GM23248 (cell line): Measurements from ENCODE around the gene DCLK2. TPM values are rescaled to one million over a fixed set of nuclear protein-coding genes. Genes with fewer than 3 reads are reported as not detected.

Source experiments
- DNase-seq: peaks from one replicate; pipeline ENCODE4 v3.0.0-alpha.2; 2015
- H2AFZ ChIP-seq: fragments of 200-600 bp; sonication (generic); 2 replicates; pipeline ENCODE4 v1.6.1; 2016; ENCODE audit warnings: antibody characterized with exemption
- H3F3A ChIP-seq: fragments of 200-600 bp; sonication (generic); 2 replicates; pipeline ENCODE4 v1.6.1; 2016; ENCODE audit warnings: mild to moderate bottlenecking, antibody characterized with exemption, mixed run types; ENCODE audit not compliant: insufficient read depth
- H3K27ac ChIP-seq: fragments of 200-600 bp; sonication (generic); 2 replicates; pipeline ENCODE4 v1.5.1; 2016; ENCODE audit warnings: mild to moderate bottlenecking
- H3K27me3 ChIP-seq: fragments of 200-600 bp; sonication (generic); replicated peaks from 2 replicates; pipeline ENCODE4 v1.6.1; 2016; ENCODE audit warnings: mild to moderate bottlenecking; ENCODE audit not compliant: insufficient read depth
- H3K36me3 ChIP-seq: fragments of 200-600 bp; sonication (generic); 2 replicates; pipeline ENCODE4 v1.6.1; 2016; ENCODE audit warnings: low read depth, mild to moderate bottlenecking
- H3K4me1 ChIP-seq: fragments of 200-600 bp; sonication (generic); 2 replicates; pipeline ENCODE4 v1.6.1; 2016; ENCODE audit warnings: mild to moderate bottlenecking; ENCODE audit not compliant: insufficient read depth
- H3K4me2 ChIP-seq: fragments of 200-600 bp; sonication (generic); one replicate; pipeline ENCODE4 v1.6.1; 2016; ENCODE audit warnings: mild to moderate bottlenecking; ENCODE audit not compliant: unreplicated experiment
- H3K4me3 ChIP-seq: fragments of 200-600 bp; sonication (generic); 2 replicates; pipeline ENCODE4 v1.5.1; 2016; ENCODE audit warnings: mild to moderate bottlenecking
- H3K79me2 ChIP-seq: fragments of 200-600 bp; sonication (generic); 2 replicates; pipeline ENCODE4 v1.6.1; 2016; ENCODE audit warnings: mild to moderate bottlenecking; ENCODE audit not compliant: insufficient read depth
- H3K9ac ChIP-seq: fragments of 200-600 bp; sonication (generic); 2 replicates; pipeline ENCODE4 v1.6.1; 2016; ENCODE audit warnings: mild to moderate bottlenecking
- H3K9me2 ChIP-seq: fragments of 200-600 bp; sonication (generic); 2 replicates; pipeline ENCODE4 v1.6.1; 2016; ENCODE audit warnings: mixed run types, mild to moderate bottlenecking, moderate library complexity; ENCODE audit not compliant: insufficient read depth
- H3K9me3 ChIP-seq: fragments of 200-600 bp; sonication (generic); one replicate; pipeline ENCODE4 v1.6.1; 2017; ENCODE audit warnings: low read depth
- H4K20me1 ChIP-seq: fragments of 200-600 bp; sonication (generic); 2 replicates; pipeline ENCODE4 v1.6.0; 2016; ENCODE audit not compliant: insufficient read depth
- EZH2 ChIP-seq: fragments of 200-600 bp; sonication (generic); IDR thresholded peaks from 2 replicates; pipeline ENCODE4 v1.6.1; 2018; ENCODE audit warnings: antibody characterized with exemption, mild to moderate bottlenecking; ENCODE audit not compliant: insufficient read depth, poor library complexity, severe bottlenecking
- EZH2phosphoT487 ChIP-seq: fragments of 200-600 bp; sonication (generic); IDR thresholded peaks from 2 replicates; pipeline ENCODE4 v1.6.1; 2018; ENCODE audit warnings: antibody characterized with exemption, moderate library complexity, mild to moderate bottlenecking, low read depth; ENCODE audit not compliant: insufficient read depth
- WGBS, 2 experiments: methylation state at CpG; one replicate each; pipeline ENCODE4 v1.1.6; 2015 to 2017; ENCODE audit warnings: low lambda C conversion rate in 2 of 2, low coverage in 1 of 2; ENCODE audit errors: missing lambda C conversion rate in 2 of 2; 5-methylcytosine and 5-hydroxymethylcytosine counted together
- in situ Hi-C: fragments of 300-500 bp; cut with MboI; formaldehyde crosslinking; loops from 2 replicates; pipeline ENCODE4 v1.15.0; 2020
- polyA plus RNA-seq: library from polyadenylated mRNA; unstranded; fragments of >200 nt; fragmentation: Nextera tagmentation; extraction: Ambion mirVana; gene quantifications from 2 replicates; pipeline ENCODE4 v1.2.1, GENCODE V29; 2016
- total RNA-seq: library from RNA; depleted of rRNA; stranded (reverse); fragments of >200 nt; shearing (Covaris generic); gene quantifications from 2 replicates; pipeline ENCODE4 v1.2.3, GENCODE V29; 2014

The DCLK2 gene
- total and polyA plus RNA-seq, 2 experiments from 2014 or later, result 1.3 to 2.9 TPM

- Histone ChIP-seq H3K79me2 (no peaks in the 10 kb centered on the region), H3K27me3 (no peaks in the 10 kb centered on the region), H2AFZ (no peak overlapping the region), H4K20me1 (no peaks in the 10 kb centered on the region), H3K4me3 (no peak overlapping the region), H3K4me1 (peaks cover 19% of the 10 kb centered on the region), H3K36me3 (no peaks in the 10 kb centered on the region), H3K9ac (no peak overlapping the region), H3K27ac (no peak overlapping the region), H3F3A (peaks cover 10% of the 10 kb centered on the region; the same call in 1 of the 2 replicates), H3K9me2 (no peaks in the 10 kb centered on the region), H3K4me2 (no peak overlapping the region), H3K9me3 (no peaks in the 10 kb centered on the region)
- no peak for TF ChIP-seq EZH2phosphoT487
- no peak for TF ChIP-seq EZH2
- in situ Hi-C loops, result no loop called here
- 88 to 89% methylated on average over 6 of the region's 6 CpGs for WGBS, 2 experiments
- no peak for DNase-seq
Observed at GRCh38 chr4:150286656-150287055, 208.4 kb downstream of the DCLK2 start.

- no peaks in the 10 kb centered on the region for H3K79me2 ChIP-seq
- H3K27me3 ChIP-seq, result no peaks in the 10 kb centered on the region
- no peak for DNase-seq
- no peak for TF ChIP-seq EZH2
- no peak for TF ChIP-seq EZH2phosphoT487
- H4K20me1 ChIP-seq, result no peaks in the 10 kb centered on the region
- 57 to 62% methylated on average over 2 of the region's 2 CpGs for WGBS, 2 experiments
- in situ Hi-C loops, result no loop called here
- no peak overlapping the region for H3K4me3 ChIP-seq
- H3K9me3 ChIP-seq, result no peaks in the 10 kb centered on the region
- no peaks in the 10 kb centered on the region for H3K36me3 ChIP-seq
- no peaks in the 10 kb centered on the region for H3K9me2 ChIP-seq
- H3K4me1 ChIP-seq, result peaks cover 9% of the 10 kb centered on the region
- peak overlapping the region; percentile 26; the same call in 1 of the 2 replicates for H2AFZ ChIP-seq
- H3K27ac ChIP-seq, result no peak overlapping the region
- H3F3A ChIP-seq, result peaks cover 2% of the 10 kb centered on the region; the same call in 1 of the 2 replicates
- no peak overlapping the region for H3K4me2 ChIP-seq
- H3K9ac ChIP-seq, result no peak overlapping the region
Observed at GRCh38 chr4:150289198-150289597, 211.0 kb downstream of the DCLK2 start.

GRCh38 chr4:150289881-150290280 is 211.6 kb downstream of the DCLK2 start:
- no peaks in the 10 kb centered on the region for H3K9me3 ChIP-seq
- no peaks in the 10 kb centered on the region for H3K9me2 ChIP-seq
- DNase-seq, result no peak
- H3K9ac ChIP-seq, result no peak overlapping the region
- H3K4me3 ChIP-seq, result no peak overlapping the region
- H3K27ac ChIP-seq, result no peak overlapping the region
- no peaks in the 10 kb centered on the region for H3K27me3 ChIP-seq
- H4K20me1 ChIP-seq, result no peaks in the 10 kb centered on the region
- TF ChIP-seq EZH2 (no peak), EZH2phosphoT487 (no peak)
- no peaks in the 10 kb centered on the region for H3F3A ChIP-seq
- H3K79me2 ChIP-seq, result no peaks in the 10 kb centered on the region
- 0 out of 2 replicates have a peak, but pooled peaks cover 5% of the 10 kb centered on the region for H3K4me1 ChIP-seq
- WGBS, 2 experiments, result 48 to 50% methylated on average over 3 of the region's 3 CpGs
- H3K36me3 ChIP-seq, result no peaks in the 10 kb centered on the region
- peak overlapping the region; percentile 26; the same call in 1 of the 2 replicates for H2AFZ ChIP-seq
- no peak overlapping the region for H3K4me2 ChIP-seq
- in situ Hi-C loops, result loop anchor here (10.0 kb wide), 1 partner anchor 305 kb away; no protein-coding TSS in a partner anchor

- in situ Hi-C loops, result loop anchor here (10.0 kb wide), 1 partner anchor 297 kb away; no protein-coding TSS in a partner anchor
- H4K20me1 ChIP-seq, result no peaks in the 10 kb centered on the region
- H3K9me2 ChIP-seq, result no peaks in the 10 kb centered on the region
- no peak overlapping the region for H3K4me3 ChIP-seq
- 0 out of 2 replicates have a peak, but pooled peaks cover 4% of the 10 kb centered on the region for H3F3A ChIP-seq
- H3K79me2 ChIP-seq, result no peaks in the 10 kb centered on the region
- peak; percentile 71 for DNase-seq
- no peaks in the 10 kb centered on the region for H3K9me3 ChIP-seq
- H3K9ac ChIP-seq, result no peak overlapping the region
- 100% methylated on average over 1 of the region's 1 CpG for WGBS, 2 experiments
- H2AFZ ChIP-seq, result no peak overlapping the region
- no peaks in the 10 kb centered on the region for H3K27me3 ChIP-seq
- peaks cover 14% of the 10 kb centered on the region for H3K4me1 ChIP-seq
- H3K36me3 ChIP-seq, result no peaks in the 10 kb centered on the region
- TF ChIP-seq EZH2 (no peak), EZH2phosphoT487 (no peak)
- H3K27ac ChIP-seq, result no peak overlapping the region
- H3K4me2 ChIP-seq, result no peak overlapping the region
Observed at GRCh38 chr4:150297861-150298474, 219.7 kb downstream of the DCLK2 start.
